ENCODE results near the gene ADRA2C. TPM values are rescaled to one million over a fixed set of nuclear protein-coding genes. Genes with fewer than 3 reads are reported as not detected.

ADRA2C gene
- total and polyA plus RNA-seq, 8 donors: 1.1 to 6.8 (median 3.0) TPM

DNA sequence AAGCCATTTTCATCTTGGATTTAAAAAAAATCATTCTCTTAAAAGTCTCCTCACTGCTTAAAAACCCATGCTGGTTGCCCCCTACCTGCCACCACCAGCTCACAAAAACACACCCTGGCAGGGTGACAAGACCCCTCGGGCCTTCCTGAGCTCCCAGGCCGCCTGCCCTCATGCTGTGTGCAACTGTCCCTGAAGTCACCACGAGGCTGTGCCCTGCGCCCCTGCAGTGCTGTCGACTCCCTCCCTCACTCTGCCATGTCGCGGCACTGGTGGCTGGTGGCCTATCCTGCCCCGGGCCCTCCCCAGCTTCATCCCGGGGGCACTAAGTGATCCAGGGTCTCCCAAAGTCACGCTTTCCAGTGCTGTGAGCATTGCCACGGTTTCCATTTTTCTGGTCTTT lies 46.3 kb upstream of the ADRA2C start:
- ATAC-seq (no peak), DNase-seq (peak in 1 of 6 donors; percentile 15), FAIRE-seq (no peak)
- 54 to 64% methylated on average over 11 of the region's 11 CpGs for WGBS, 2 donors
- intact Hi-C loops (cut with DNase I): no loop called here
- no peak for TF ChIP-seq CTCF (IDR thresholded peaks at IDR 0.05)
- H3K27me3 ChIP-seq: peaks cover 0 to 2% (median 0%) of the 10 kb centered on the region in 4 donors
- H3K9me3 ChIP-seq: no peaks in the 10 kb centered on the region
- H3K4me3 ChIP-seq: no peak overlapping the region
- H3K36me3 ChIP-seq: no peaks in the 10 kb centered on the region
- H3K27ac ChIP-seq: no peak overlapping the region
- H3K4me1 ChIP-seq: no peaks in the 10 kb centered on the region

DNA sequence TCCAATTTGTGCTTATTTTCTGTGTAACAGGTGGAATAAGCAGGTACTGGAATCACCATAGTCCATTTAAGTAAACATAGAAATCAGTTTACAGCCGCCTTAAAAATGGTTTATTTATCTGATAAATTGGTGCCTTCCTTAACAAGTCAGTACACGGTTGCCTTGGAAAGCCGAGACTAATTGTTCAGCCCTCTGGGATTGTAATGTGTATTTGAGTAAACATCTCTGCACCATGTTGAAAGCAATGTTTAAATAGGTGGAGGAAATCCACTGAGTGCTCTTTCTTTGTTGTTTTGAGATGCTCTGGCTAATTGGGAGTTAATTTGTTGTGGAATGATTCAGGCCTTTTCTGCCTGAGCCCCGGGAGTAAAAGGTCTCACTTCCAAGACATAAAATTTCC lies 45.7 kb upstream of the ADRA2C start:
- no peak for ATAC-seq
- WGBS, 2 donors: 22 to 36% methylated on average over 4 of the region's 4 CpGs
- Histone ChIP-seq H3K36me3 (no peaks in the 10 kb centered on the region), H3K4me3 (no peak overlapping the region), H3K27ac (no peak overlapping the region), H3K9me3 (no peaks in the 10 kb centered on the region), H3K4me1 (no peaks in the 10 kb centered on the region), H3K27me3 (peaks cover 0 to 8% (median 0%) of the 10 kb centered on the region in 4 donors)
- intact Hi-C loops (cut with DNase I): no loop called here
- no peak for TF ChIP-seq CTCF (IDR thresholded peaks at IDR 0.05)
- no peak for DNase-seq
- no peak for FAIRE-seq

GRCh38 chr4:3721186-3721585 lies 45.0 kb upstream of the ADRA2C start:
- 50 to 60% methylated on average over 8 of the region's 8 CpGs for WGBS, 2 donors
- DNase-seq: peak in 1 of 6 donors; percentile 5
- H3K27ac ChIP-seq: no peak overlapping the region
- H3K9me3 ChIP-seq: no peaks in the 10 kb centered on the region
- H3K27me3 ChIP-seq: peaks cover 0 to 11% (median 0%) of the 10 kb centered on the region in 4 donors
- no peak for TF ChIP-seq CTCF (IDR thresholded peaks at IDR 0.05)
- no peaks in the 10 kb centered on the region for H3K4me1 ChIP-seq
- H3K4me3 ChIP-seq: no peak overlapping the region
- FAIRE-seq: no peak
- no peak for ATAC-seq
- no peaks in the 10 kb centered on the region for H3K36me3 ChIP-seq
- intact Hi-C loops (cut with DNase I): no loop called here

- DNase-seq (peak in 1 of 6 donors; percentile 16), ATAC-seq (no peak), FAIRE-seq (no peak)
- TF ChIP-seq CTCF (IDR thresholded peaks at IDR 0.05): no peak
- Histone ChIP-seq H3K4me3 (no peak overlapping the region), H3K27me3 (peaks cover 0 to 11% (median 0%) of the 10 kb centered on the region in 4 donors), H3K4me1 (no peaks in the 10 kb centered on the region), H3K36me3 (no peaks in the 10 kb centered on the region), H3K27ac (no peak overlapping the region), H3K9me3 (no peaks in the 10 kb centered on the region)
- intact Hi-C loops (cut with DNase I): no loop called here
- 34 to 43% methylated on average over 6 of the region's 6 CpGs for WGBS, 2 donors
Observed at GRCh38 chr4:3721627-3722026, 44.6 kb upstream of the ADRA2C start.

GRCh38 chr4:3722446-3723231 lies 43.5 kb upstream of the ADRA2C start:
- Histone ChIP-seq H3K4me1 (no peaks in the 10 kb centered on the region), H3K27ac (no peak overlapping the region), H3K9me3 (no peaks in the 10 kb centered on the region), H3K36me3 (no peaks in the 10 kb centered on the region), H3K27me3 (peaks cover 0 to 11% (median 0%) of the 10 kb centered on the region in 4 donors), H3K4me3 (no peak overlapping the region)
- intact Hi-C loops (cut with DNase I): no loop called here
- DNase-seq (no peak), ATAC-seq (no peak), FAIRE-seq (no peak)
- no peak for TF ChIP-seq CTCF (IDR thresholded peaks at IDR 0.05)
- WGBS, 2 donors: 82 to 86% methylated on average over 11 of the region's 11 CpGs

Data from pancreas (tissue), 10 donors.